HepG2 (cell line): Measurements from ENCODE around the gene CSNK1A1. TPM values are rescaled to one million over a fixed set of nuclear protein-coding genes. Genes with fewer than 3 reads are reported as not detected.
A peak's percentile ranks its signal among the peaks of the same experiment; 100 is the strongest.

Source experiments
- ATF7 ChIP-seq, 2 experiments: fragments of 450-650 bp in 1 of 2; sonication (generic) in 1 of 2; formaldehyde crosslinking in 1 of 2; IDR thresholded peaks; 2 replicates each; pipeline versions ENCODE4 v1.4.0 to v1.6.1; 2016 to 2020; ENCODE audit warnings: antibody characterized with exemption in 1 of 2, mild to moderate bottlenecking in 1 of 2, missing genetic modification reagents in 1 of 2
- CEBPZ ChIP-seq: IDR thresholded peaks from 2 replicates; pipeline ENCODE4 v1.6.1; 2012; ENCODE audit warnings: low read length, improper control_type of control experiment
- DNMT3B ChIP-seq: conservative IDR thresholded peaks from 2 replicates; pipeline ENCODE4 v1.6.1; 2016; ENCODE audit warnings: missing biosample characterization, control low read depth
- FOXA1 ChIP-seq, 2 experiments: fragments of 450-650 bp in 1 of 2; sonication (generic) in 1 of 2; formaldehyde crosslinking in 1 of 2; IDR thresholded peaks; 2 replicates each; pipeline versions ENCODE4 v1.4.0 to v1.6.1; 2016 to 2020; ENCODE audit warnings: missing genetic modification reagents in 1 of 2
- GFI1 ChIP-seq: sonication (generic); formaldehyde crosslinking; IDR thresholded peaks from 2 replicates; pipeline ENCODE4 v1.5.0; 2020; ENCODE audit warnings: missing genetic modification reagents, mild to moderate bottlenecking, borderline replicate concordance
- GMEB1 ChIP-seq: sonication (generic); formaldehyde crosslinking; IDR thresholded peaks from 2 replicates; pipeline ENCODE4 v1.5.1; 2020; ENCODE audit warnings: missing genetic modification reagents, mild to moderate bottlenecking, borderline replicate concordance
- GTF2F1 ChIP-seq: fragments of 150-350 bp; IDR thresholded peaks from 2 replicates; pipeline ENCODE4 v1.6.1; 2014; ENCODE audit warnings: low read length
- HDAC1 ChIP-seq: sonication (generic); formaldehyde crosslinking; IDR thresholded peaks from 2 replicates; pipeline ENCODE4 v1.5.1; 2020; ENCODE audit warnings: mild to moderate bottlenecking, missing genetic modification reagents
- HES4 ChIP-seq: sonication (generic); formaldehyde crosslinking; IDR thresholded peaks from 2 replicates; pipeline ENCODE4 v1.9.0; 2021; ENCODE audit warnings: mild to moderate bottlenecking, missing genetic modification reagents, borderline replicate concordance
- KAT2B ChIP-seq: fragments of 150-350 bp; IDR thresholded peaks from 2 replicates; pipeline ENCODE4 v1.6.1; 2014; ENCODE audit warnings: low read depth, low read length, borderline replicate concordance
- KLF9 ChIP-seq: IDR thresholded peaks from 2 replicates; pipeline ENCODE4 v1.6.1; 2016; ENCODE audit warnings: low read depth
- MXD4 ChIP-seq: IDR thresholded peaks from 2 replicates; pipeline ENCODE4 v1.6.1; 2016; ENCODE audit warnings: mild to moderate bottlenecking, missing biosample characterization, missing genetic modification reagents
- NFE2 ChIP-seq: sonication (generic); formaldehyde crosslinking; IDR thresholded peaks from 2 replicates; pipeline ENCODE4 v1.4.0; 2020; ENCODE audit warnings: missing genetic modification reagents
- NFE2L2 ChIP-seq: fragments of 150-350 bp; IDR thresholded peaks from 2 replicates; pipeline ENCODE4 v1.6.1; 2014; ENCODE audit warnings: low read length
- NR1H2 ChIP-seq: sonication (generic); formaldehyde crosslinking; IDR thresholded peaks from 2 replicates; pipeline ENCODE4 v1.8.1; 2022; ENCODE audit warnings: low read depth, missing genetic modification reagents, borderline replicate concordance
- NRL ChIP-seq: sonication (generic); formaldehyde crosslinking; IDR thresholded peaks from 2 replicates; pipeline ENCODE4 v1.5.0; 2020; ENCODE audit warnings: missing genetic modification reagents, mild to moderate bottlenecking, moderate library complexity, borderline replicate concordance
- POLR2AphosphoS5 ChIP-seq: IDR thresholded peaks from 2 replicates; pipeline ENCODE4 v1.6.1; 2012; ENCODE audit warnings: low read depth, low read length
- SKIL ChIP-seq: sonication (generic); formaldehyde crosslinking; IDR thresholded peaks from 2 replicates; pipeline ENCODE4 v1.8.0; 2022; ENCODE audit warnings: missing genetic modification reagents, mild to moderate bottlenecking, moderate library complexity, borderline replicate concordance
- SNAPC5 ChIP-seq: sonication (generic); formaldehyde crosslinking; IDR thresholded peaks from 2 replicates; pipeline ENCODE4 v1.8.1; 2023; ENCODE audit warnings: mild to moderate bottlenecking, missing genetic modification reagents, borderline replicate concordance
- ZNF34 ChIP-seq: sonication (generic); formaldehyde crosslinking; IDR thresholded peaks from 2 replicates; pipeline ENCODE4 v1.4.0; 2020; ENCODE audit warnings: mild to moderate bottlenecking, missing genetic modification reagents, borderline replicate concordance
- ZNF546 ChIP-seq: sonication (generic); formaldehyde crosslinking; conservative IDR thresholded peaks from 2 replicates; pipeline ENCODE4 v1.8.1; 2023; ENCODE audit warnings: mild to moderate bottlenecking, missing genetic modification reagents
- polyA plus RNA-seq, 8 experiments: library from polyadenylated mRNA; depleted of rRNA in 3 of 8; stranded (reverse) in 7 of 8; unstranded in 1 of 8; fragments of >200 nt; fragmentation: Illumina TruSeq in 4 of 8; extraction: Trizol in 4 of 8; gene quantifications; 2 replicates each; pipeline versions ENCODE4 v1.2.1 to v1.2.3, GENCODE V29; 2011 to 2016; ENCODE audit warnings: low read depth in 4 of 8, missing spikeins in 1 of 8, mixed read lengths in 1 of 8; ENCODE audit not compliant: insufficient read depth in 1 of 8
- total RNA-seq, 5 experiments: library from RNA; depleted of rRNA; stranded (reverse); fragments of >200 nt; fragmentation: Illumina TruSeq; extraction: Trizol; gene quantifications; 2 replicates each; pipeline ENCODE4 v1.2.3, GENCODE V29; 2016; ENCODE audit warnings: low read depth in 1 of 5

The CSNK1A1 gene
- total and polyA plus RNA-seq, 2 of the 13 experiments (the other 11 are each of a cell fraction or from before 2014, with no cell fraction given), result 89.0 to 149 TPM

- TF ChIP-seq CEBPZ (no peak), SKIL (CRISPR knock-in tag) (peak; percentile 83), NRL (CRISPR knock-in tag) (no peak; the same call in 1 of the 2 replicates), GTF2F1 (no peak), KAT2B (no peak), ZNF546 (CRISPR knock-in tag) (no peak), ZNF34 (CRISPR knock-in tag) (no peak), FOXA1 (IDR thresholded peaks at IDR 0.05) (no peak), FOXA1 (CRISPR knock-in tag; IDR thresholded peaks at IDR 0.05) (peak; percentile 84), NFE2 (CRISPR knock-in tag) (no peak), MXD4 (CRISPR knock-in tag) (no peak), GMEB1 (CRISPR knock-in tag) (peak; percentile 50), ATF7 (IDR thresholded peaks at IDR 0.05) (no peak), ATF7 (CRISPR knock-in tag; IDR thresholded peaks at IDR 0.05) (no peak; the same call in 1 of the 2 replicates), HDAC1 (peak; percentile 87), NR1H2 (no peak), DNMT3B (CRISPR knock-in tag) (no peak), POLR2AphosphoS5 (peak; percentile 59; the same call in 1 of the 2 replicates), SNAPC5 (CRISPR knock-in tag) (peak; percentile 61; the same call in 1 of the 2 replicates), NFE2L2 (peak; percentile 60; the same call in 1 of the 2 replicates), GFI1 (peak; percentile 62), KLF9 (CRISPR knock-in tag) (no peak), HES4 (no peak)
Observed at GRCh38 chr5:149452007-149452664, 99.1 kb downstream of the CSNK1A1 start (continued).
